Measurements from ENCODE around the gene TFCP2.
"Not testable (repeated sequence)": the region's sequence is repeated elsewhere in the genome, so short reads cannot be mapped to it uniquely, and the experiment has no call there.

TFCP2 gene

GRCh38 chr12:51080136-51080535, 92.8 kb downstream of the TFCP2 start:
- DNase-seq (ENCODE audit: low read depth) = no peak

- DNase-seq (ENCODE audit: low read depth) = not testable (repeated sequence)
Observed at GRCh38 chr12:51078866-51079265, 94.1 kb downstream of the TFCP2 start.

GRCh38 chr12:51078346-51078745, 94.6 kb downstream of the TFCP2 start:
- not testable (repeated sequence) for DNase-seq (ENCODE audit: low read depth)

- DNase-seq (ENCODE audit: low read depth) = no peak
Observed at GRCh38 chr12:51077930-51078329, 95.0 kb downstream of the TFCP2 start.

GRCh38 chr12:51076236-51076930, 96.6 kb downstream of the TFCP2 start:
- DNase-seq (ENCODE audit: low read depth) = no peak

- no peak for DNase-seq (ENCODE audit: low read depth)
Observed at GRCh38 chr12:51075390-51075789, 97.5 kb downstream of the TFCP2 start.

- DNase-seq (ENCODE audit: low read depth) = no peak
Observed at GRCh38 chr12:51071663-51072062, 101.3 kb downstream of the TFCP2 start.

GRCh38 chr12:51070004-51070403, 102.9 kb downstream of the TFCP2 start:
- peak; percentile 25 for DNase-seq (ENCODE audit: low read depth)

- no peak for DNase-seq (ENCODE audit: low read depth)
Observed at GRCh38 chr12:51067771-51068170, 105.2 kb downstream of the TFCP2 start.

- no peak for DNase-seq (ENCODE audit: low read depth)
Observed at GRCh38 chr12:51067229-51067628, 105.7 kb downstream of the TFCP2 start.

- DNase-seq (ENCODE audit: low read depth) = no peak
Observed at GRCh38 chr12:51065530-51065929, 107.4 kb downstream of the TFCP2 start.

- DNase-seq (ENCODE audit: low read depth) = no peak
Observed at GRCh38 chr12:51062631-51063397, 110.1 kb downstream of the TFCP2 start.

GRCh38 chr12:51059086-51059485, 113.8 kb downstream of the TFCP2 start:
- no peak for DNase-seq (ENCODE audit: low read depth)

GRCh38 chr12:51056242-51056641, 116.7 kb downstream of the TFCP2 start:
- peak; percentile 57 for DNase-seq (ENCODE audit: low read depth)

GRCh38 chr12:51055060-51055459, 117.9 kb downstream of the TFCP2 start:
- DNase-seq (ENCODE audit: low read depth) = no peak

- DNase-seq (ENCODE audit: low read depth) = no peak
Observed at GRCh38 chr12:51051787-51052186, 121.1 kb downstream of the TFCP2 start.

- no peak for DNase-seq (ENCODE audit: low read depth)
Observed at GRCh38 chr12:51049525-51049924, 123.4 kb downstream of the TFCP2 start.

GRCh38 chr12:51048661-51049251, 124.2 kb downstream of the TFCP2 start:
- no peak for DNase-seq (ENCODE audit: low read depth)

- DNase-seq (ENCODE audit: low read depth) = peak; percentile 99
Observed at GRCh38 chr12:51047655-51048540, 125.0 kb downstream of the TFCP2 start, which contains the start of gene LETMD1. TSS of gene LETMD1 (plus strand) at chr12:51048327. CDS start at chr12:51048357, 30 bp downstream.

All from fibroblast of gingiva (primary cell).